Epithelial cell of esophagus (primary cell): Measurements from ENCODE around the gene NUP85.
"Not testable (repeated sequence)": the region's sequence is repeated elsewhere in the genome, so short reads cannot be mapped to it uniquely, and the experiment has no call there.

ENCODE experiments used
- DNase-seq: peaks from one replicate; pipeline ENCODE4 v3.0.0; 2010; ENCODE audit warnings: low read depth
- H3K4me3 ChIP-seq: 2 replicates; pipeline ENCODE4 v1.5.1; 2011; ENCODE audit warnings: mild to moderate bottlenecking, low read length, control low read depth
- CTCF ChIP-seq: IDR thresholded peaks from 2 replicates; pipeline ENCODE4 v1.5.1; 2011; ENCODE audit warnings: low read depth, mild to moderate bottlenecking, low read length, control low read depth, inconsistent platforms; ENCODE audit not compliant: insufficient read depth; ENCODE audit errors: missing control alignments

The NUP85 gene, protein sequence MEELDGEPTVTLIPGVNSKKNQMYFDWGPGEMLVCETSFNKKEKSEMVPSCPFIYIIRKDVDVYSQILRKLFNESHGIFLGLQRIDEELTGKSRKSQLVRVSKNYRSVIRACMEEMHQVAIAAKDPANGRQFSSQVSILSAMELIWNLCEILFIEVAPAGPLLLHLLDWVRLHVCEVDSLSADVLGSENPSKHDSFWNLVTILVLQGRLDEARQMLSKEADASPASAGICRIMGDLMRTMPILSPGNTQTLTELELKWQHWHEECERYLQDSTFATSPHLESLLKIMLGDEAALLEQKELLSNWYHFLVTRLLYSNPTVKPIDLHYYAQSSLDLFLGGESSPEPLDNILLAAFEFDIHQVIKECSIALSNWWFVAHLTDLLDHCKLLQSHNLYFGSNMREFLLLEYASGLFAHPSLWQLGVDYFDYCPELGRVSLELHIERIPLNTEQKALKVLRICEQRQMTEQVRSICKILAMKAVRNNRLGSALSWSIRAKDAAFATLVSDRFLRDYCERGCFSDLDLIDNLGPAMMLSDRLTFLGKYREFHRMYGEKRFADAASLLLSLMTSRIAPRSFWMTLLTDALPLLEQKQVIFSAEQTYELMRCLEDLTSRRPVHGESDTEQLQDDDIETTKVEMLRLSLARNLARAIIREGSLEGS

GRCh38 chr17:75205037-75205792 is at the start of gene NUP85:
Gene NUP85, plus strand, starts transcription at chr17:75205679. Its CDS starts 83 bp downstream, at chr17:75205762.
- TF ChIP-seq CTCF, result no peak
- peak; percentile 94 for DNase-seq

GRCh38 chr17:75158480-75158879 is 47.0 kb upstream of the NUP85 start:
- peak; percentile 69 for DNase-seq
- not testable (repeated sequence) for H3K4me3 ChIP-seq

More at GRCh38 chr17:75205037-75205792, at the start of gene NUP85:
- H3K4me3 ChIP-seq, result peak within 1 kb of the TSS; percentile 99

DNA sequence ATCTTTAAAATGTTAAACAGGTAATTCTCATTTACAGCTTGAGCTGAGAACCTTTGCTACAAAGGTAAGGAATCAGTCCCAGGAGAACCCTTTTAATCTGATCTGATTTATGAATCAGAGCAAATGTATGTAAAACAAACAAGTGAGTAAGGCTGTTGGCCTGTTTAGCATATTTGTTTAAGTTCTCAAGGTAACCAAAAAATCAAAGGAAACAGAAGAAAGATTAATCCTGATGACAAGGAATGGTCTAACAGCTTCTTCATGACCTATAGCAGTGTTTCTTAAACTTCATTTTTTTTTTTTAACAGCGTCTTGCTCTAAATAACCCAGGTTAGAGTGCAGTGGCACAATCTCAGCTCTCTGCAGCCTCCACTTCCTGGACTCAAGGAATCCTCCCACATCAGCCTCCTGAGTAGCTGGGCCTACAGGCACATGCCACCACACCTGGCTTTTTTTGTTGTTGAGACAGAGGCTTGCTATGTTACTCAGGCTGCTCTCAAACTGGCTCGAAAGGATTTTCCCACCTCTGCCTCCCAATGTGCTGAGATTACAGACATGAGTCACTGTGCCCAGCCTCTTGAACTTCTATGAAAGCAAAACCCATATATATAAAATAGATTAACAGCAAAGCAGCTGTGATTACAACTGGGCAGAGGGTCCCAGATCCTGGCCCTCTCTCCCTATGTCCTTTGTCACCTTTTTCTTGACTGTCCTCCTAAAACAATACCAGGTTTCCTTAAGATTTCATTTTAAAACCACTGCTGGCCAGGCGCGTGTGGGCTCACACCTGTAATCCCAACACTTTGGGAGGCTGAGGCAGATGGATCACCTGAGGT is 46.1 kb upstream of the NUP85 start:
- peak; percentile 97 for DNase-seq
- TF ChIP-seq CTCF, result no peak
- no peak overlapping the region for H3K4me3 ChIP-seq

- no peak for DNase-seq
- no peak for TF ChIP-seq CTCF
- H3K4me3 ChIP-seq, result no peak overlapping the region
Measured at GRCh38 chr17:75160211-75160610, 45.3 kb upstream of the NUP85 start.

DNA sequence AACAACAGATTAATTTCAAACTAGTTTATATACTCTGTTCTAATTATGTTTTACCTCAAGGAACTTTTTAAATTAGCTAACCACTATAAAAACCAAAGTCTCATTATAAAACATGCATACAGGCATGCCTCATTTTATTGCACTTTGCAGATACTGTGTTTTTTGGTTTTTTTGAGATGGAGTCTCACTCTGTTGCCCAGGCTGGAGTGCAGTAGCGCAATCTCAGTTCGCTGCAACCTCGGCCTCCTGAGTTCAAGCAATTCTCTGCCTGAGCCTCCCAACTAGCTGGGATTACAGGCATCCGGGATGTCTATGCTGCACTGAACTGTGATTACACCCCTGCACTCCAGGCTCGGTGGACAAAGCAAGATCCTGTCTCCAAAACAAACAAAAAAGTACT is 42.4 kb upstream of the NUP85 start:
- H3K4me3 ChIP-seq, result no peak overlapping the region
- TF ChIP-seq CTCF, result no peak
- no peak for DNase-seq

DNA sequence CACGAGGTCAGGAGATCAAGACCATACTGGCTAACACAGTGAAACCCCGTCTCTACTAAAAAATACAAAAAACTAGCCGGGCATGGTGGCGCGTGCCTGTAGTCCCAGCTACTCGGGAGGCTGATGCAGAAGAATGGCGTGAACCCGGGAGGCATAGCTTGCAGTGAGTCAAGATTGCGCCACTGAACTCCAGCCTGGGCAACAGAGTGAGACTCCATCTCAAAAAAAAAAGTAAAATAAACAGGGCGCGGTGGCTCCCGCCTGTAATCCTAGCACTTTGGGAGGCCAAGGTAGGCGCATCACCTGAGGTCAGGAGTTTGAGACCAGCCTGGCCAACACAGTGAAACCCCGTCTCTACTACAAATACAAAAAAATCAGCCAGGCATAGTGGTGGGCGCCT is 40.9 kb upstream of the NUP85 start:
- not testable (repeated sequence) for DNase-seq, H3K4me3 ChIP-seq

GRCh38 chr17:75168998-75169397 is 36.5 kb upstream of the NUP85 start:
- no peak for DNase-seq
- H3K4me3 ChIP-seq, result no peak overlapping the region
- no peak for TF ChIP-seq CTCF
